Measurements from ENCODE around the gene SIRT4.

The SIRT4 gene

GRCh38 chr12:120342175-120343038 lies 40.3 kb downstream of the SIRT4 start:
- DNase-seq, result no peak

DNA sequence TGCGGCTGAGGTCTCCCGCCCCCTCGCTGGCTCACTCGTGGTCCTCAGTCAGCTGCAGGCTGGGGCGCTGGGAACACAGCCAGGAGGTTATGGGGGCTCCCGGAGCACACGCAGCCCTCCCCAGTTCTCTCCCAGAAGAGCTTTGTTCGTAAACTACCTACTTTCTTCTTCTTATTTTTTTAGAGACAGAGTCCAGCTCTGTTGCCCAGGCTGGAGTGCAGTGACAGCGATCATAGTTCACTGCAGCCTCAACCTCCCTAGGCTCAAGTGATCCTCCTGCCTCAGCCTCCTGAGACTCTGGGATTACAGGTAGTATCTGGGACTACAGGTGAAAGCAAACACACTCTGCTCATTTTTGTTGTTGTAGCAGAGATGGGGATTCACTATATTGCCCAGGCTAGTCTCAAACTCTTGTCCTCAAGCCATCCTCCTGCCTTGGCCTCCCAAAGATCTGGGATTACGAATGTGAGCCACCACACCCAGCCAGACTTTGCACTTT lies 41.0 kb downstream of the SIRT4 start:
- no peak for DNase-seq

DNA sequence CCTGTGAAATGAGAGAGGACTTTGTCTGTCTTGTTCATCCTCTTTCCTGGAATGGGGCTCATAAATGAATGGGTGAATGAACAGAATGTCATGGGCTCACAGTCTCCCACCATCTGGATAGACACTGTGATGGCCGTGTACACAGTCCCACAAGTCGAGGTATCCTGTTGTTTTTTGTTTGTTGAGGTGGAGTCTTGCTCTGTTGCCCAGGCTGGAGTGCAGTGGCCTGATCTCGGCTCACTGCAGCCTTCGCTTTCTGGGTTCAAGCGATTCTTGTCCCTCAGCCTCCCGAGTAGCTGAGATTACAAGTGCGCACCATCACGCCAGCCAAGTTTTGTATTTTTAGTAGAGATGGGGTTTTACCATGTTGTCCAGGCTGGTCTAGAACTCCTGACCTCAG lies 41.6 kb downstream of the SIRT4 start:
- DNase-seq, result no peak

DNA sequence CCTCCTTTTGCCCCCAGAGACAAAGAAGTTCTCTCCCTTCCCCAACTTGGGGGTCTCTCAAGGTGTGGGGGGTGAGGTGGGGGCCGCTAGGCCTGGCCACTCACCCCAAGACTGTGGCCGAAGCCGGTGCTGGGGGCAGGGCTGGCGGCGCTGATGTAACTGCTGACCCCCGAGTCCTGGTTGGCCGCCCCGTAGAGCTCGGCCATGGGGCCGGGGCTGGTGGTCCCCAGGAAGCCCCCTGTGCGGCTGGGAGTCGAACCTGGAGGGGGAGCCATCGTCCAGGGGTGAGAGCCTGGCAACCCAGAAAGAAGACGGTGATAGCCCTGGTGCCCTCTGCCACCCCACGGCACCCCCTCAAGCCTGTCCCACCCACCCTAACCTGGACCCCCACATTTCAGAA lies 43.9 kb downstream of the SIRT4 start:
- no peak for DNase-seq

GRCh38 chr12:120346681-120347080 lies 44.6 kb downstream of the SIRT4 start:
- DNase-seq, result no peak

DNA sequence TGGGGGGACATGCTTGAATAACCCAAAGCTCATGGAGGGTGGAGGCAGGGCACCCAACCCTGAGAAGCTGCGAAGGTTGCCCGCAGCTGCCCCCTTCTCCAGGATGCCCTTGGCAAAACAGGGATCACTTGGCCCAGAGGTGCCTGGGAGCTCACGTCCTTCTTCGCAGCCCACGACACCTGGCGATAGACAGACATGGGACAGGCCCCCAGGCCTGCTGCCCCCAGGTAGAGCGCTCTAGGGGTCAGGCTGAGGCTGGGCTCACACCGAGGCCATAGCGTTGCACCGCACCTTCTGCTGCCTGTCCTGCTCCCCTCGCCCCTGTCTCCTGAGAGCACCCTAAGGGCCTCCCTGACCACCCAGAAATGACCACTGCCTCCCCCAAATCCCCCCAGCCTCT lies 45.6 kb downstream of the SIRT4 start:
- DNase-seq, result no peak

GRCh38 chr12:120350576-120351350 lies 48.6 kb downstream of the SIRT4 start:
- no peak for DNase-seq

DNA sequence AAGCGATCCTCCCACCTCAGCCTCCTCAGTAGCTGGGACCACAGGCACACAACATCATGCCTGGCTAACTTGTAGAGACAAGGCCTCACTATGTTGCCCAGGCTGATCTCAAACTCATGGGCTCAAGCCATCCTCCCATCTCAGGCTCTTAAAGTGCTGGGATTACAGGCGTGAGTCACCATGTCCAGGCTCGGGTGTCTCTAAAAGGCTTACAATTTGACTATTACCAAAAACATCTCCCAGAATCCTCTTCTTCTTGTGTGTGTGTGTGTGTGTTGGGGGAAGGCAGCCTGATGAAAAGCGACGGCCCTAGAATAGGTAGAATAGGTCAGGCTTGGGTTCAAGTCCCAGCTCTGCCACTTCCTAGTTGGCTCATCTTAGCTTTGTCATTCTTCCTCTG lies 50.0 kb downstream of the SIRT4 start:
- peak; percentile 66 for DNase-seq

DNA sequence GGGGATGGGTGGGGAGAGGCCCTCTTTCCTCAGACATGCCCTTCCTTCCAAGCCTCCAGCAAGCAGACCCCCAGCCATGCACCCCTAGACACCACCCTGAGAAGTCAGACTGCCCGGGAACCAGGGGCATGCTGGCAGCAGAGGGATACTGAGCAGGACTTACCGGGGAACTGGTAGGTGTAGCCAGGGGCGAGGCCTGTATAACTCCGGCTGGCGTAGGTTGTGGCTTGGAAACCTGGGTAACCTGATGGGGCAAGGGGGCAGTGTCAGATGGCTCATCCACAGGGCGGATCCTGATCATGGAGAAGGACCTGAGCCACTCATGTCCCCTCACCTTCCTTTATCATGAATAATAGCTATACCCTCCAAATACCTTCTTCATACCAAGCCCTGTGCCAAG lies 51.0 kb downstream of the SIRT4 start:
- DNase-seq, result no peak

DNA sequence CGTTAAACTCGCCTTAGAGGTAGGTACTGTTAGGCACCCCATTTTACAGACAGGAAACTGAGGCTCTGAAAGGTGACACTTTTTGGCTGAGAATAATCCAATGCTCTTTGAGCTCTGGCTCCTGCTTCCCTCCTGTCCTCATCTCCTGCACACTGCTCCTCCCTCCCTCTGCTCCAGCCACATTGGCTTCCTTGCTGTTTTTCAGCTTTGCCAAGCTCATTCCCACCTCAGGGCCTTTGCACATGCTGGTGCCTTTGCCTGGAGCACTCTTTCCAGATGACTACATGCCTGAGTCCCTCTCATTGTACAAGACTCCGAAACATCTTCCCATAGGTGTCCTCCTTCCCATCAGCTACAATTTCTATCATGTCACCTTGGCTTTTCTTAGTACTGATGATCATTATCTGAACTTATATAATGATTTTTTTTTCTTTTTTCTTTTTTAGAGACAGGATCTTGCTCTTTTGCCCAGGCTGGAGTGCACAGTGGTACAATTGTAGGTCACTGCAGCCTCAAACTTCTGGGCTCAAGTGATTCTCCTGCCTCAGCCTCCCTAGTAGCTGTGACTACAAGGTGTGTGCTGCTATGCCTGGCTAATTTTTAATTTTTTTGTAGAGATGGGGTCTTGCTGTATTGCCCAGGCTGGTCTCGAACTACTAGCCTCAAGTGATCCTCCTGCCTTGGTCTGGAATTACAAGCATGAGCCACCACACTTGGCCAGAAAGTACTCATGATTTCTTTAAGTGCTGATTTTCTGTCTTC lies 51.6 kb downstream of the SIRT4 start:
- no peak for DNase-seq

GRCh38 chr12:120356567-120357030 lies 54.5 kb downstream of the SIRT4 start:
- peak; percentile 86 for DNase-seq

- DNase-seq, result no peak
Measured at GRCh38 chr12:120357104-120357503, 55.0 kb downstream of the SIRT4 start.

- DNase-seq, result no peak
Measured at GRCh38 chr12:120358412-120359100, 56.4 kb downstream of the SIRT4 start.

DNA sequence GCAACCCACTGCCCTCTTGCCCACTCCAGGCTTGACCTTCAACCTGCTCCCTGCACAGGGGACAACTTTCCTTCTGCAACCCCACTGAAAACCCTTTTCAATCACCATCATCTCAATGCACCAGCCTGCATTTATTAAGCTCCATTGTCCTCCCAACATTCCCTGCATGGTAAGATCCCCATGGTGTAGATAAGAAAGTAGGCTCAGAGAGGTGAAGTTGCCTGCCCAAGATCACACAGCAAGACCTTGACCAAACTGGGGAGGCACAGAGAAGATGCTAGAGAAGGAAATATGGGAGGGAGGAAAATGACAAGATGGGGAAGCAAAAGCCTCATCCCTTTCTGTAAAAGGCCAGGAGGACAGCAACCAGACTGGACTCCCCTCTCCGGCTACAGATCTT lies 57.0 kb downstream of the SIRT4 start:
- no peak for DNase-seq

DNA sequence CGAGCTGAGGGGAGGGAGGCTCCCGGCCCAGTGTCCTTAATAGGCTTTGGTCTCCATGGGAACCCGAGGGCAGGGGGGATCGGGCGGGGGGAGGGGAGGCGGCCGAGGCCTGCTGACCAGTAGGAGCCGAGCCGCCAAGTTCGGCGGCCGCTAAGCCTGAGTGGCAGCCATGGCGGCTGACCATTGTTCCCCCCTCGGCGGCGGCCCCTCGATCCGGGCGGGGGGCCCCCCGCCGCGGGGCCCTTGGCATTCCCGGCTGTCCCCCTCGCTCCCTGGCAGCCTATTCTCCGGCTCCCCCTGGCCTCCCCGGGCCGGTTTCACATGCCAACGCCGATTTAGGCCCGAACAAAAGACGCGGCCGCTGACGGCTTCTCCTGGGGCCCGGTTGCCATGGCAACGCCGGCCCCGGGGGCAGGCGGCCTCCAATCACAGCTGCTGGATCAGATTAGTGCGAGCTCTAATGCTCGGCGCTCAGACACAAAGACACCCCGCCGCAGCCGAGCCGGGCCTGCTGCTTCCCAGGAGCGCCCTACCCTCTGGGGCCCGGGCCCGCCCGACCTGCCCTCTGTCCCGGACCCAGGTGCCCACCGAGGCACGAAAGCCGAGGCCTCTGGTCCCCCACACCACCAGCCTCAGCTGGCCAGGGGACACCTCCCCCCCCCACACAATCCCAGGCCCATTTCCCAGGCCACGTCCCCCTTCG lies 59.5 kb downstream of the SIRT4 start:
- DNase-seq, result peak; percentile 85

Measured in fibroblast of skin of right quadriceps (primary cell).